Cortex of kidney (tissue), 1 donor: ENCODE results near the gene NNAT.
"Not testable (repeated sequence)": the region's sequence is repeated elsewhere in the genome, so short reads cannot be mapped to it uniquely, and the experiment has no call there.

Source experiments
- DNase-seq: peaks from one replicate; lab custom pipeline; 2025; lab: John Stamatoyannopoulos, UW

The NNAT gene, protein sequence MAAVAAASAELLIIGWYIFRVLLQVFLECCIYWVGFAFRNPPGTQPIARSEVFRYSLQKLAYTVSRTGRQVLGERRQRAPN

DNA sequence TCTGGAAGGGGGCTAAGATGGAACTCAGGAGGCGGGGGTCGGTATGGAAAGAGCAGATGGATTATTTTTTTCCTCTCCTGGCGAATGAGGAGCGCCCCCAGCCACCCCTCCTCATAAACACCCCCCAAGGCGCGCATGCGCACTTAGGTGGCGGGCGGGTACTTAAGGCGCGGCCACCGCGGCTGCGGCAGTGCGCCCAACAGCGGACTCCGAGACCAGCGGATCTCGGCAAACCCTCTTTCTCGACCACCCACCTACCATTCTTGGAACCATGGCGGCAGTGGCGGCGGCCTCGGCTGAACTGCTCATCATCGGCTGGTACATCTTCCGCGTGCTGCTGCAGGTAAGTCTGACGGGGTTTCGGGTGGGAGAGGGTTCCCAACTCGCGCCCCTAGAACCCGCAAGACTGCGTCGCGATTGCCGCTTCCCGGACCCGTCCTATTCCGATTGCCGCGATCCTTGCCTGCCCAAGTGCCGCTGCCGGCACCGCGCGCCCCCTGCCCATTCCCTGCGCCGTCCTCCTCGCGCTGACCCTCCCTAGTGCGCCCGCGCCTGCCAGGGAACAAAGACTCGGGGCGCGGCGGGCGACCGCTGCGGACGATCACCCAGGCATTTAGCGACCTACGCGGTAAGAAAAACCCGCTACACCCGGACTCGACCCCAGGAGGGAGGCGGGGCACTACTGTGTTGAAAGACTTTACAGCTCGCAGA, at the start of gene NNAT:
Gene NNAT (plus strand): TSS at position 190 of the 711 bp plus-strand sequence. CDS start 82 bp downstream, at position 272.
- no peak for DNase-seq

DNA sequence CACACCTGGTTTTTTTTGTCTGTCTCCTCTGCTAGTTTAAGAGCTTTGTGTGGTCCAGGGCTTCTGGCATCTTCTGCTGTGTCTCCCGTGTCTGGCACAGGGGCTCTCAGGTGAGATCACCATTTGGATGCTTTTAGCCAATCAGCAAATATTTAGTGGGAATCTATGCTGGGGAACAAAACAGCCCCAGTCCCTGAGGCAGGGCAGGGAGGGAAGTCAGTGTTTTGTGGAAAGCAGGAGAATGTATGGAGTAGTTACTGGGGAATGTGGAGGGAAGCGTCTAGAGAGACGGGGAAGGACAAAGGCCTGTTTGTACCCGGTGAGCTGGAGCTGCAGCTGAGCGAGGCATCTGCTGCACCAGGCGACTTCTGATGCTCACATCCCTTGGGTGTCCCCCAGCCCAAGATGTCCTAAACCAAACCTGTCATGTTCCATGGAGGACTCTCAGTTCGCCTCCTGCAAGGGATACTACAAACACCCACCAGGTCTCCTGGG, 49.3 kb upstream of the NNAT start:
- DNase-seq = no peak

DNA sequence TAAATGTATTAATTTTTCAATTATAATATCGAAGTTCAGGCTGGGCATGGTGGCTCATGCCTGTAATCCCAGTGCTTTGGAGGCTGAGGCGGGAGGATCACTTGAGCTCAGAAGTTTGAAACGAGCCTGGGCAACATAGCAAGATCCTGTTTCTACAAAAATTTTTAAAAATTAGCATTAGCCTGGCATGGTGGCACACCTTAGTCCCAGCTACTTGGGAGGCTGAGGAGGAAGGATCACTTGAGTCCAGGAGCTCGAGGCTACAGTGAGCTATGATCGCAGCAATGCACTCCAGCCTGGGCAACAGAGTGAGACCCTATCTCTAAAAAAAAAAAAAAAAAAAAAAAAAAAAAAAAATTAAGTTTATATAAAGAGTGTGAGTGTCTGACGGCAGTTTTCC, 48.6 kb upstream of the NNAT start:
- DNase-seq = not testable (repeated sequence)

GRCh38 chr20:37473249-37474000, 47.6 kb upstream of the NNAT start:
- DNase-seq = no peak

DNA sequence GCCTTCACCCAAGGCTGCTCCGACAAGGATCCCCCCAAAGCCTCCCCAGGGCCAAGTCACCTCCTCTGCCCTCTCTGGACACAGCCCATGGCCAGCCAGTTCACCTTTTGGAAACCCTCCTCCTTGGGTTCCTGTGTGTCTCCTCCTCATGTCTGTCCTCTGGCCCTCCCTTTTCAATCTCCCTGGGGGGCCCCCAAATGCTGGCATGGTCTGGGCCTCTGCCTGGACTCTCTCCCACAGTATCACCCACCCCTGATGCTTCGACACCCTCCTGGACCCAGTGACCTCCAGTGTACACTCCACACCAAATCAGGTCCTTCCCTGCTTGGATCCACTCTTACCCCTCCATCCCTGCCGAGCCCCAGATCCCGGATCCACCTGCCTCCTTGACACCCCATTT, 46.7 kb upstream of the NNAT start:
- no peak for DNase-seq

GRCh38 chr20:37475252-37475651, 45.8 kb upstream of the NNAT start:
- DNase-seq = no peak

- DNase-seq = no peak
Observed at GRCh38 chr20:37477041-37477440, 44.0 kb upstream of the NNAT start.

DNA sequence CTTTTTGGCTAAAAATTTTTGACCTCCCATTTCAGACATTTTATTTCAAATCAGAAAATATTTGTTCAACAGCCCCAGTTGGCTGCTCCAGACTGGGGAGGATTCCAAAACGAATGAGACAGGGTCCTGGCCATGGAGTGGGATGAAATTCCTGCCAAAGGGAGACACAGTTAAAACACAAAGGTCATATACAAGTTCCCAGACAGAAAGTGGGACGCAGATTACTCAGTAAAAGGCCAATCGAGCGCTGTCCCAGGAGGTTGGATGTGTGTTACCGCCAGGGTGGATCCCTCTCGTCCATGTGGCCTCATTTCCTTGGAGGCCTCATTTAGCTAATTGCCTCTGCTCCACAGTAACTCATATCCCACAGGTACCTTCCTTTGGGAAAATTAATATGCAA, 41.8 kb upstream of the NNAT start:
- DNase-seq = no peak

GRCh38 chr20:37479925-37480691, 40.9 kb upstream of the NNAT start:
- no peak for DNase-seq

DNA sequence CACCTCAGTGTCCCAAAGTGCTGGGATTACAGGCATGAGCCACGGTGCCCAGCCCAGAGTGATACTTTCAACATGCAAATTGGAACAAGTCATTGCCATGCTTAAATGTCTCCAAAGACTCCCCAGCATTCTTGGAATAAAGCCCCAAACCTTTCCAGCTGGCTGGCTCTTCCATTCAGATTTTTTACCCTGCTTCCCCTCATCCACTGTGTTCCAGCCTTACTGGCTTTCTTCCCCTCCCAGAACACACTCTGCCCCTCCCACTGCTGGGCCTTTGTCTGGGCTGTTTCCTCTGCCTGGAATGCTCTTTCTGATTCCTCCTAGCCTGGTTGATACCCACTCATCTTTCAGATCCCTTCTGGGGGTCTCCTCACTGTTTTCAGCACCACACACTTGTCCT, 40.1 kb upstream of the NNAT start:
- DNase-seq = no peak

DNA sequence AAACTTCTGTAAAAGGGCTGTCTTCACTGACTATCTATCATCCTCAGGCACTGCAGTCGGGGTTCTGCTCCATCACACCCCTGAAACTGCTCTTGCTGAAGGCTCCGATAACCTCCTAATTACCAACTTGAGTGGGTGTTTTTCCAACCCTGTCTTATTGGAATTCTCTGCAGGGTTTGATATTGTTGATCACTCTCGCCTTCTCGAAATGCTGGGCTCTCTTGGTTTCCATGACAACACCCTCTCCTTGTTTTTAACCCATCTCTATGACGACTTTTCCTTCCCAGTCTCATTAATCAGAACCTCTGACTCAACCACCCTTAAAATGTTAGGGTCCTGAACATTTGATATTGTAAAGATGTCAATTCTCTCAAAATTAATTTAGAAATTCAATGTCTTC, 39.4 kb upstream of the NNAT start:
- no peak for DNase-seq

DNA sequence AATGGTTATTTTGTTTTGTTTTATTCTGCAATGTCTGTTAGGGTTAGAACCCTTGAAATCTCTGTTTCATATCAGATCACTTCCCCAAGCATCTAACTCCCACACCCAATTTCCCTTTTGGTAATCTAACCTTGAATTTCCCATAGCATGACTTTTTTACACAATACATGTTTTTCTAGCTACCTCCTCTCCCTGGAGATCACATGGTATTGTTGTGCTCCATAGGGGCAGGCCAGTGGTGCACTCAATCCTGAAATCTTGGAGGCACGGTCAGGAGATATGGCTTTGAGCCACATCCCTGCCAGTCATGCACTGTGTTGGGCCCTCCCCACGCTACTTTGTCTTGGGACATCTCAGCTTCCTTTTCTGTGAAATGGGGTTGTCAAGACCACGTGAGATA, 36.7 kb upstream of the NNAT start:
- no peak for DNase-seq

DNA sequence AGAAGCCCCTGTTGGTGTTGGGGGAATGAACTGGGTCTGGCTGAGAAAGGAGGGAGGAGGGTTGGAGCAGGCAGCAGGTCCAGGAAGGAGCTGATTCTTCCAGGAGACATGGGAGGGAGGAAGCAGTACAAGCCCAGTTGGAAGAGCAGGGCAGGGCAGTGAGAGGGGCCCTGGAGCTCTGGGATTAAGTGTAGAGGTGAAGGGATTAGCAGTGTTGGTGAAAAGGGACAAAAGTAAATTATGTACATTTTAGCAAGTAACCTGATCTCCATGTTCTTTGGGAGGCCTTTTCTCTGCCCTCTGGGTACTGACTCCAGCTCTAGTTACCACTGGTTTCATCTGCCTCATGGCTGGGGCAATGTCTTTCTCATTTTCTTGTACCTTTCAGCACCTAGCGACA, 34.8 kb upstream of the NNAT start:
- DNase-seq = not testable (repeated sequence)

DNA sequence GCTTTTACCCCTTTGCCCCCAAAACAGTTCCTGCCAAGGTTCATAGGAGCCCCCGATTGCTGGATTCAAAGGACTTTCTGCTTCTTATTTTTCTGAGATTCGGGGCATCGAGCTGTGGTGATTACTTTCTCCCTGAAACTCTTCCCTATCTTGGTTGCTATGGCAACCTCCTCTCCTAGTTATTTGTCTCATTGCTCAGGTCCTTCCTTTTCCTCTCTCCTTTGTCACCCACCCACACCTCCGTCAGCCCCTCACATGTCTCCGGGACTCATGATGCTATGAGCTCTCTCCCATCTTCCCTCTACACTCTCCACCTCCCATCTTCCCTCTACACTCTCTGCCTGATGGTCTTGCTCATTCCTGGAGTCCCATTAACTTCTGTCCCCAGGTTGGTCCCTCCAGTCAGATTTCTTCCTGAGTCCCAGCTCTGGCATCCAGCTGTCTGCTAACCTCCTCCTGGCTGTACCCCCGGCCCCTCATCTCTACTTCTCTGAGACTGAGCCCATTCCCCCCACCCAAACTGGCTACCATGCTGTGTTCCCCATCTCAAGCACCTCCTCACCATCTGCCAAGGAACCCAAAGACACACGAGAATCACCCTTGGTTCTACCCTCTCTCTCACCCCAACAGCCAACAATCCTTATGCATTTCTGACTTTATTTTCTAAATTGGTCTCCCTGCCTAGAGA, 30.2 kb upstream of the NNAT start:
- no peak for DNase-seq

- no peak for DNase-seq
Observed at GRCh38 chr20:37492096-37492625, 28.9 kb upstream of the NNAT start.

DNA sequence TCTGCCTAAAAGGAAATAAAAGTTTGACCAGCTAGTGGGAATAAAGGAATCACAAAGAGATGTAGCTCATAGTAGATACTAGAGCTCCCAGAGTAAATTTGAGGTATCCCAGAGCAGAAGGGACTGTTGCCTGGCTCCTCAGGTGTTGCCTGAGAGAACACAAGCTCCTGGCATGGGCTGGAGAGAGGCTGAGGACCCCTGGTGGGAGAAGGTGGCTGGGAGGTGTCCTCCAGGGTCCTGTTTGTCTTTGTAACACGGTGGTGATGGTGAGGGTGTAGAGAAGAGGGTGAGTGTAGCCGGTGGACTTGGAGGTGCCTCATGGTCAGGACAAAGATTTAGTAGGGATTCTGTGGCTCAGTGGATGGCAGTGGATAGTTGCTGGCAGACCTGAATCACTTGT, 28.1 kb upstream of the NNAT start:
- DNase-seq = no peak

- DNase-seq = no peak
Observed at GRCh38 chr20:37494301-37494700, 26.7 kb upstream of the NNAT start.

GRCh38 chr20:37494796-37495195, 26.3 kb upstream of the NNAT start:
- no peak for DNase-seq

GRCh38 chr20:37498066-37498665, 22.9 kb upstream of the NNAT start:
- DNase-seq = no peak

DNA sequence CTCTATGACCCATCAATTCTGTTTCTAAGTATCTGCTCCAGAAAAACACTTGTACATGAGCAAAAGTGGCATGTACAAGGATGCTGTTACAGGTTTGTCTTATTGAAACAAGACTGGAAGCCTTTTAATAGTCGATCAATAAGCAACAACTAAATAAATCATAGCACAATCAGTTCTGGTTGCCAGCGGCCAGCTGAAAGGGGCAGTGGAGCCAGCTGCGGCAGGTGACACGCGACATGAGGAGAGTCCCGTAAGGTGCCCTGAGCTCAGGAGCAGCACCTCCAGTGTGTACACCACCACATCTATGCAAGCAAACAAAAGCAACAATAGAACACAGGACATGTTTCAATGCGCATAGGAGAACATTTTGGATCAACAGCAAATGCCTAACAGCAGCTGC, 20.7 kb upstream of the NNAT start:
- DNase-seq = no peak

GRCh38 chr20:37501940-37502339, 19.1 kb upstream of the NNAT start:
- no peak for DNase-seq
